Tibial nerve (tissue), 4 donors: ENCODE measurements around the gene NME8.

Experiments used
- EP300 ChIP-seq, 2 donors: sonication (generic); formaldehyde crosslinking; IDR thresholded peaks; one replicate each; pipeline ENCODE4 v1.6.1; 2017; ENCODE audit warnings: antibody characterized with exemption in 2 of 2, mild to moderate bottlenecking in 1 of 2
- POLR2A ChIP-seq, 2 donors: fragments of 450-650 bp; IDR thresholded peaks; one replicate each; pipeline ENCODE4 v1.6.1; 2017; ENCODE audit warnings: antibody characterized with exemption in 2 of 2, mild to moderate bottlenecking in 2 of 2, moderate library complexity in 2 of 2
- TF ChIP-seq, protein P1 (sequence below), 5 experiments: fragments of 200-600 bp in 3 of 5; fragments of 450-650 bp in 2 of 5; sonication (generic) in 3 of 5; IDR thresholded peaks; one replicate each; pipeline ENCODE4 v1.5.1; 2016 to 2019; ENCODE audit warnings: antibody characterized with exemption in 5 of 5, mild to moderate bottlenecking in 3 of 5, moderate library complexity in 2 of 5

- TF ChIP-seq POLR2A (IDR thresholded peaks at IDR 0.05): no peak
- TF ChIP-seq, protein P1, sequence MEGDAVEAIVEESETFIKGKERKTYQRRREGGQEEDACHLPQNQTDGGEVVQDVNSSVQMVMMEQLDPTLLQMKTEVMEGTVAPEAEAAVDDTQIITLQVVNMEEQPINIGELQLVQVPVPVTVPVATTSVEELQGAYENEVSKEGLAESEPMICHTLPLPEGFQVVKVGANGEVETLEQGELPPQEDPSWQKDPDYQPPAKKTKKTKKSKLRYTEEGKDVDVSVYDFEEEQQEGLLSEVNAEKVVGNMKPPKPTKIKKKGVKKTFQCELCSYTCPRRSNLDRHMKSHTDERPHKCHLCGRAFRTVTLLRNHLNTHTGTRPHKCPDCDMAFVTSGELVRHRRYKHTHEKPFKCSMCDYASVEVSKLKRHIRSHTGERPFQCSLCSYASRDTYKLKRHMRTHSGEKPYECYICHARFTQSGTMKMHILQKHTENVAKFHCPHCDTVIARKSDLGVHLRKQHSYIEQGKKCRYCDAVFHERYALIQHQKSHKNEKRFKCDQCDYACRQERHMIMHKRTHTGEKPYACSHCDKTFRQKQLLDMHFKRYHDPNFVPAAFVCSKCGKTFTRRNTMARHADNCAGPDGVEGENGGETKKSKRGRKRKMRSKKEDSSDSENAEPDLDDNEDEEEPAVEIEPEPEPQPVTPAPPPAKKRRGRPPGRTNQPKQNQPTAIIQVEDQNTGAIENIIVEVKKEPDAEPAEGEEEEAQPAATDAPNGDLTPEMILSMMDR (IDR thresholded peaks at IDR 0.05): no peak
- TF ChIP-seq EP300 (IDR thresholded peaks at IDR 0.05): no peak
Measured at GRCh38 chr7:37923996-37924395, 75.6 kb downstream of the NME8 start.
